GM18868 (cell line): Measurements from ENCODE around the gene IMPG1.

ENCODE experiments used
- ATAC-seq: cut with Tn5 transposase; IDR thresholded peaks from one replicate; pipeline ENCODE4 v1.9.1; 2021; ENCODE audit warnings: mild to moderate bottlenecking, moderate library complexity; ENCODE audit not compliant: unreplicated experiment

Gene IMPG1

GRCh38 chr6:75893058-75893775 lies 179.2 kb downstream of the IMPG1 start:
- ATAC-seq: peak; percentile 87

- ATAC-seq: no peak
Observed at GRCh38 chr6:75892384-75892783, 180.1 kb downstream of the IMPG1 start.

- no peak for ATAC-seq
Observed at GRCh38 chr6:75884822-75885221, 187.6 kb downstream of the IMPG1 start.

- ATAC-seq: no peak
Observed at GRCh38 chr6:75882734-75883133, 189.7 kb downstream of the IMPG1 start.

- no peak for ATAC-seq
Observed at GRCh38 chr6:75880305-75880704, 192.2 kb downstream of the IMPG1 start.

- no peak for ATAC-seq
Observed at GRCh38 chr6:75876152-75876551, 196.3 kb downstream of the IMPG1 start.

- no peak for ATAC-seq
Observed at GRCh38 chr6:75874224-75874623, 198.2 kb downstream of the IMPG1 start.
